Panc1 (cell line): Measurements from ENCODE around the gene ZNF771. TPM values are rescaled to one million over a fixed set of nuclear protein-coding genes. Genes with fewer than 3 reads are reported as not detected.

Experiments
- ATAC-seq: fragments of 200-7000 bp; cut with Tn5 transposase; 2 replicates; pipeline ENCODE4 v1.9.1; 2020; ENCODE audit warnings: mild to moderate bottlenecking, moderate library complexity
- BruUV-seq: library from RNA; stranded (reverse); fragments of 400-500 nt; replicated peaks from 2 replicates; lab custom pipeline; 2021; lab: Mats Ljungman, UMichigan
- CTCF ChIA-PET: fragments of 300-600 bp; sonication (Branson Sonifier 250); formaldehyde crosslinking; loops from one replicate; lab custom pipeline; 2022; ENCODE audit warnings: antibody characterized with exemption; lab: Charles Lee
- POLR2A ChIA-PET: fragments of 300-600 bp; sonication (Branson Sonifier 250); formaldehyde crosslinking; loops from one replicate; lab custom pipeline; 2022; ENCODE audit warnings: antibody characterized with exemption; lab: Charles Lee
- DNase-seq: peaks from one replicate; pipeline ENCODE4 v3.0.0-alpha.2; 2010; ENCODE audit warnings: low read depth, low spot score
- H3K27ac ChIP-seq: 2 replicates; pipeline ENCODE4 v1.5.1; 2011; ENCODE audit warnings: mild to moderate bottlenecking, low read length, inconsistent platforms
- H3K27me3 ChIP-seq: fragments of 200-500 bp; sonication (Bioruptor generic); 2 replicates; pipeline ENCODE4 v1.6.0; 2014; ENCODE audit warnings: low read length, inconsistent platforms; ENCODE audit not compliant: control insufficient read depth, insufficient read depth
- H3K36me3 ChIP-seq: fragments of 200-500 bp; sonication (Bioruptor generic); 2 replicates; pipeline ENCODE4 v1.5.1; 2014; ENCODE audit warnings: inconsistent platforms, mild to moderate bottlenecking, low read length, moderate library complexity; ENCODE audit not compliant: control insufficient read depth, insufficient read depth
- H3K4me1 ChIP-seq: 2 replicates; pipeline ENCODE4 v1.5.1; 2011; ENCODE audit warnings: inconsistent platforms, mild to moderate bottlenecking, low read length, moderate library complexity; ENCODE audit not compliant: control insufficient read depth, insufficient read depth
- H3K4me3 ChIP-seq, 2 experiments: 2 replicates each; pipeline ENCODE4 v1.5.1; 2011 to 2012; ENCODE audit warnings: low read depth in 2 of 2, low read length in 2 of 2, mild to moderate bottlenecking in 2 of 2, inconsistent platforms in 1 of 2, moderate library complexity in 1 of 2
- H3K9me3 ChIP-seq: fragments of 200-500 bp; sonication (Bioruptor generic); 2 replicates; pipeline ENCODE4 v1.5.1; 2014; ENCODE audit warnings: low read depth, mild to moderate bottlenecking, inconsistent platforms, low read length, moderate library complexity; ENCODE audit not compliant: control insufficient read depth, insufficient read depth
- POLR2AphosphoS5 ChIP-seq: IDR thresholded peaks from 2 replicates; pipeline ENCODE4 v1.6.1; 2012; ENCODE audit warnings: mild to moderate bottlenecking, low read depth, low read length, moderate library complexity
- SIN3A ChIP-seq: IDR thresholded peaks from 2 replicates; pipeline ENCODE4 v1.6.1; 2012; ENCODE audit warnings: low read depth, mild to moderate bottlenecking, low read length, moderate library complexity, borderline replicate concordance; ENCODE audit not compliant: insufficient read depth
- TCF7L2 ChIP-seq: IDR thresholded peaks from 2 replicates; pipeline ENCODE4 v1.6.1; 2011; ENCODE audit warnings: mild to moderate bottlenecking, low read depth, low read length, inconsistent platforms
- in situ Hi-C: cut with HindIII; loops from 2 replicates; pipeline ENCODE4 v1.10.0; 2016; ENCODE audit warnings: low sequenced_read_pairs, low pct_unique_long_range_greater_than_20kb
- intact Hi-C: fragments of 100-400 bp; cut with micrococcal nuclease; formaldehyde crosslinking; loops from one replicate; pipeline ENCODE4 v1.10.0; 2022; ENCODE audit not compliant: unreplicated experiment
- total RNA-seq: library from RNA; stranded (reverse); gene quantifications from one replicate; pipeline ENCODE4 v1.2.1, GENCODE V29; 2021; ENCODE audit not compliant: unreplicated experiment
- TF ChIP-seq, protein P1 (sequence below): fragments of 450-650 bp; IDR thresholded peaks from 2 replicates; pipeline ENCODE4 v1.5.1; 2017; ENCODE audit warnings: mild to moderate bottlenecking
- TF ChIP-seq, protein P2 (sequence below), 2 experiments: IDR thresholded peaks; 2 replicates each; pipeline ENCODE4 v1.6.1; 2011 to 2012; ENCODE audit warnings: low read depth in 2 of 2, control low read depth in 1 of 2, low read length in 1 of 2, mild to moderate bottlenecking in 1 of 2, moderate library complexity in 1 of 2; ENCODE audit not compliant: insufficient read depth in 1 of 2

The ZNF771 gene
- total RNA-seq, 1 experiment from 2014 or later = 14.4 TPM

DNA sequence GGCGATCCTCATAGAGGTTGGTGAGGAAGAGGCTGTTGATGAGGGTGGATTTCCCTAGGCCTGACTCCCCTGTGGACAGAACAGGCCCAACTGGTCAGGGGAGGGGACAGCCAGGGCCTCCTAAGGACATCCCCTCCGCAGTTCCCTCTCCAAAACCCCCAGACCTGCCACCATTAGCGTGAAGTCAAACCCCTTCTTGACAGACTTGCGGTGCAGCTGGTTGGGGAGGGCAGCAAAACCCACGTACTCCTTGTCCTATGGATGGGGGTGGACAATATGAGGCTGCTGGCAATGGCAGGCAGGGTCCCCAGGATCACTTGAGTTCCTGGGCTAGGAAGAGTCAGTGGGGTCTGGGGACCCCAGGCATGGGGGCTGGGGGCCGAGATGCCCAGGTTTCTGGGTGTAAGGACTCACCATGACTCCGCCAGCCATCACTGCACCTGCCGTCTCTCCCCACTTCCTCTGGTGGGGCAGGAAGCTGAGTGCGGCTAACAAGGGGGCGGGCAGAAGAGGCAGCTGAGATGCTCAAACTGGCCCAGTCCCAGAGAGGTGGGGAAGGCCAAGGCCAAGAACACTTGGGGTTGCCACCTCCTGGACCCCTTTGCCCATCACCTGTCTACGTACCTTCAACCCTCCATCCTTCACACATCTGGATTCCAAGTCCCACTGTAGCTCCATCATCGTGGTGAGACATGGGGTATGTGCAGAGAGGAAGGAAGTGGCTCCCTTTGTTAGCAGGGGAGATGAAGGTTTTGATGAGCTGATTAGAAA, 25.1 kb upstream of the ZNF771 start, which contains the start of gene SEPTIN1:
SEPTIN1 (minus strand) TSS at position 451 of the 771 bp plus-strand sequence; CDS start at position 432, 19 bp downstream.
- BruUV-seq = no TSS peak

DNA sequence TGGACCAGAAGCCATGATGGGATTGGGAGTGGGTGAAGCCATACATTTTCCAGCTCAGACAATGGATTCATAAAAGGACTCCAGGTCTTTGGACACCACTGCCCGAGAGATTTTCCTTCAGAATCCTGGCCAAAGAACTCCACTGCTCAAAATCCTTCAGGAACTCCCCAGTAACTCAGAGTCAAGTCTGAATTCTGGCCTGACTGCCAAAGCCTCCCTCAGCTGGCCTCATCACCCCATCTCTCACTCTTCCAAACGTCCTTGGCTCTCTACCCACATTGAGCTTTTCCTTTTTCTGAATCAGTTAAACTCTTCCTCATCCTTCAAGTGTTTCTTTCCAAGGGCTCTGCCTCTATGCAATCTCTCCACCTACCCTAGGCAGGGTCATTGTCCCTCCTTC, 23.9 kb upstream of the ZNF771 start:
- intact Hi-C loops = no loop called here
- ChIA-PET CTCF (no interaction called here), POLR2A (interaction anchor here (0.5 kb wide), 1 partner anchor 18 kb away, joined by 3 read pairs; no protein-coding TSS in a partner anchor)
- H3K4me3 ChIP-seq = no peak overlapping the region
- no peaks in the 10 kb centered on the region for H3K36me3 ChIP-seq
- no peaks in the 10 kb centered on the region for H3K9me3 ChIP-seq
- H3K4me1 ChIP-seq = 0 out of 2 replicates have a peak, but pooled peaks cover 3% of the 10 kb centered on the region
- no peak overlapping the region for H3K27ac ChIP-seq
- DNase-seq = no peak
- no TSS peak for BruUV-seq
- in situ Hi-C loops = no loop called here
- ATAC-seq = no peak
- H3K27me3 ChIP-seq = no peaks in the 10 kb centered on the region
- TF ChIP-seq POLR2AphosphoS5 = no peak
- TF ChIP-seq SIN3A = no peak
- no peak for TF ChIP-seq TCF7L2
- TF ChIP-seq, protein P1, sequence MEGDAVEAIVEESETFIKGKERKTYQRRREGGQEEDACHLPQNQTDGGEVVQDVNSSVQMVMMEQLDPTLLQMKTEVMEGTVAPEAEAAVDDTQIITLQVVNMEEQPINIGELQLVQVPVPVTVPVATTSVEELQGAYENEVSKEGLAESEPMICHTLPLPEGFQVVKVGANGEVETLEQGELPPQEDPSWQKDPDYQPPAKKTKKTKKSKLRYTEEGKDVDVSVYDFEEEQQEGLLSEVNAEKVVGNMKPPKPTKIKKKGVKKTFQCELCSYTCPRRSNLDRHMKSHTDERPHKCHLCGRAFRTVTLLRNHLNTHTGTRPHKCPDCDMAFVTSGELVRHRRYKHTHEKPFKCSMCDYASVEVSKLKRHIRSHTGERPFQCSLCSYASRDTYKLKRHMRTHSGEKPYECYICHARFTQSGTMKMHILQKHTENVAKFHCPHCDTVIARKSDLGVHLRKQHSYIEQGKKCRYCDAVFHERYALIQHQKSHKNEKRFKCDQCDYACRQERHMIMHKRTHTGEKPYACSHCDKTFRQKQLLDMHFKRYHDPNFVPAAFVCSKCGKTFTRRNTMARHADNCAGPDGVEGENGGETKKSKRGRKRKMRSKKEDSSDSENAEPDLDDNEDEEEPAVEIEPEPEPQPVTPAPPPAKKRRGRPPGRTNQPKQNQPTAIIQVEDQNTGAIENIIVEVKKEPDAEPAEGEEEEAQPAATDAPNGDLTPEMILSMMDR = no peak
- TF ChIP-seq, protein P2, sequence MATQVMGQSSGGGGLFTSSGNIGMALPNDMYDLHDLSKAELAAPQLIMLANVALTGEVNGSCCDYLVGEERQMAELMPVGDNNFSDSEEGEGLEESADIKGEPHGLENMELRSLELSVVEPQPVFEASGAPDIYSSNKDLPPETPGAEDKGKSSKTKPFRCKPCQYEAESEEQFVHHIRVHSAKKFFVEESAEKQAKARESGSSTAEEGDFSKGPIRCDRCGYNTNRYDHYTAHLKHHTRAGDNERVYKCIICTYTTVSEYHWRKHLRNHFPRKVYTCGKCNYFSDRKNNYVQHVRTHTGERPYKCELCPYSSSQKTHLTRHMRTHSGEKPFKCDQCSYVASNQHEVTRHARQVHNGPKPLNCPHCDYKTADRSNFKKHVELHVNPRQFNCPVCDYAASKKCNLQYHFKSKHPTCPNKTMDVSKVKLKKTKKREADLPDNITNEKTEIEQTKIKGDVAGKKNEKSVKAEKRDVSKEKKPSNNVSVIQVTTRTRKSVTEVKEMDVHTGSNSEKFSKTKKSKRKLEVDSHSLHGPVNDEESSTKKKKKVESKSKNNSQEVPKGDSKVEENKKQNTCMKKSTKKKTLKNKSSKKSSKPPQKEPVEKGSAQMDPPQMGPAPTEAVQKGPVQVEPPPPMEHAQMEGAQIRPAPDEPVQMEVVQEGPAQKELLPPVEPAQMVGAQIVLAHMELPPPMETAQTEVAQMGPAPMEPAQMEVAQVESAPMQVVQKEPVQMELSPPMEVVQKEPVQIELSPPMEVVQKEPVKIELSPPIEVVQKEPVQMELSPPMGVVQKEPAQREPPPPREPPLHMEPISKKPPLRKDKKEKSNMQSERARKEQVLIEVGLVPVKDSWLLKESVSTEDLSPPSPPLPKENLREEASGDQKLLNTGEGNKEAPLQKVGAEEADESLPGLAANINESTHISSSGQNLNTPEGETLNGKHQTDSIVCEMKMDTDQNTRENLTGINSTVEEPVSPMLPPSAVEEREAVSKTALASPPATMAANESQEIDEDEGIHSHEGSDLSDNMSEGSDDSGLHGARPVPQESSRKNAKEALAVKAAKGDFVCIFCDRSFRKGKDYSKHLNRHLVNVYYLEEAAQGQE (IDR thresholded peaks at IDR 0.05; ENCODE audit: insufficient read depth in 1 of 2, low read depth in 2 of 2, low read length in 1 of 2) = no peak

More for the DNA sequence above, 25.1 kb upstream of the ZNF771 start, which contains the start of gene SEPTIN1:
- in situ Hi-C loops (no loop called here), intact Hi-C loops (no loop called here)
- TF ChIP-seq TCF7L2 = no peak
- no peak for TF ChIP-seq SIN3A
- TF ChIP-seq, protein P2 (IDR thresholded peaks at IDR 0.05; ENCODE audit: insufficient read depth in 1 of 2, low read depth in 2 of 2, low read length in 1 of 2) = no peak
- TF ChIP-seq POLR2AphosphoS5 = no peak
- Histone ChIP-seq H3K4me3 (no peak within 1 kb of the TSS), H3K4me1 (peaks cover 5% of the 10 kb centered on the region), H3K27ac (no peak within 1 kb of the TSS), H3K36me3 (no peaks in the 10 kb centered on the region; the same call in 1 of the 2 replicates), H3K27me3 (no peaks in the 10 kb centered on the region), H3K9me3 (no peaks in the 10 kb centered on the region)
- DNase-seq (no peak), ATAC-seq (no peak)
- CTCF ChIA-PET = no interaction called here
- POLR2A ChIA-PET = no interaction called here
